ENCODE data around the gene OR5K2. TPM values are rescaled to one million over a fixed set of nuclear protein-coding genes. Genes with fewer than 3 reads are reported as not detected.

OR5K2 gene
- polyA plus RNA-seq, 1 of the 3 experiments (the other 2 are of a cell fraction) = not detected

- Histone ChIP-seq H3K27me3 (ENCODE audit: insufficient read depth) (peaks cover 7% of the 10 kb centered on the region; the same call in 1 of the 2 replicates), H3K9me2 (no peaks in the 10 kb centered on the region), H3K79me2 (ENCODE audit: insufficient read depth) (no peaks in the 10 kb centered on the region), H2AFZ (ENCODE audit: low read depth) (no peak overlapping the region), H3K9ac (no peak overlapping the region), H3K4me3 (ENCODE audit: low read depth in 2 of 2, low read length in 1 of 2) (no peak overlapping the region), H4K20me1 (ENCODE audit: insufficient read depth) (no peaks in the 10 kb centered on the region), H3F3A (replicated peaks; ENCODE audit: insufficient read depth) (no peaks in the 10 kb centered on the region), H3K4me1 (ENCODE audit: control insufficient read depth in 1 of 2, insufficient read depth in 2 of 2, low read depth in 1 of 2, low read length in 1 of 2) (no peaks in the 10 kb centered on the region; a peak in 1 of 4 replicates), H3K9me3 (no peaks in the 10 kb centered on the region), H3K36me3 (replicated peaks in 1 of 2; ENCODE audit: control insufficient read depth in 1 of 2, insufficient read depth in 2 of 2, low read length in 1 of 2) (no peaks in the 10 kb centered on the region), H3K4me2 (no peak overlapping the region), H3K27ac (ENCODE audit: low read depth in 2 of 2, low read length in 1 of 2) (no peak overlapping the region)
- CTCF ChIA-PET = no interaction called here
- DNase-seq = no peak
- 69% methylated on average over 7 of the region's 8 CpGs for WGBS (ENCODE audit: low lambda C conversion rate)
- TF ChIP-seq POLR2AphosphoS5 (IDR thresholded peaks at IDR 0.05; ENCODE audit: low read depth, low read length) (no peak), RXRA (IDR thresholded peaks at IDR 0.05; ENCODE audit: borderline replicate concordance, low read depth) (no peak), EZH2phosphoT487 (IDR thresholded peaks at IDR 0.05; ENCODE audit: borderline replicate concordance, low read depth) (no peak), SIN3A (IDR thresholded peaks at IDR 0.05; ENCODE audit: borderline replicate concordance, low read depth, low read length) (no peak), TAF1 (IDR thresholded peaks at IDR 0.05; ENCODE audit: borderline replicate concordance, low read depth, low read length) (no peak), PBX3 (IDR thresholded peaks at IDR 0.05) (no peak), JUND (IDR thresholded peaks at IDR 0.05) (no peak), ZBTB33 (IDR thresholded peaks at IDR 0.05; ENCODE audit: borderline replicate concordance, low read depth) (no peak), RAD21 (IDR thresholded peaks at IDR 0.05; ENCODE audit: low read length) (no peak)
- POLR2A ChIA-PET = no interaction called here
These were observed 32.5 kb downstream of the OR5K2 start for GRCh38 chr3:98529856-98530459.

GRCh38 chr3:98530676-98531075 is 33.2 kb downstream of the OR5K2 start:
- Histone ChIP-seq H3K4me2 (no peak overlapping the region), H4K20me1 (ENCODE audit: insufficient read depth) (no peaks in the 10 kb centered on the region), H3K4me3 (ENCODE audit: low read depth in 2 of 2, low read length in 1 of 2) (no peak overlapping the region), H3K9me2 (no peaks in the 10 kb centered on the region), H3K27ac (ENCODE audit: low read depth in 2 of 2, low read length in 1 of 2) (no peak overlapping the region), H2AFZ (ENCODE audit: low read depth) (no peak overlapping the region), H3K4me1 (ENCODE audit: control insufficient read depth in 1 of 2, insufficient read depth in 2 of 2, low read depth in 1 of 2, low read length in 1 of 2) (no peaks in the 10 kb centered on the region; a peak in 1 of 4 replicates), H3K9ac (no peak overlapping the region), H3F3A (replicated peaks; ENCODE audit: insufficient read depth) (no peaks in the 10 kb centered on the region), H3K27me3 (ENCODE audit: insufficient read depth) (peaks cover 7% of the 10 kb centered on the region; the same call in 1 of the 2 replicates), H3K36me3 (replicated peaks in 1 of 2; ENCODE audit: control insufficient read depth in 1 of 2, insufficient read depth in 2 of 2, low read length in 1 of 2) (no peaks in the 10 kb centered on the region), H3K9me3 (no peaks in the 10 kb centered on the region), H3K79me2 (ENCODE audit: insufficient read depth) (no peaks in the 10 kb centered on the region)
- ChIA-PET POLR2A (no interaction called here), CTCF (no interaction called here)
- WGBS (ENCODE audit: low lambda C conversion rate) = 27% methylated on average over 2 of the region's 2 CpGs
- DNase-seq = no peak
- TF ChIP-seq ELF1 (IDR thresholded peaks at IDR 0.05) = no peak
- TF ChIP-seq MAX (IDR thresholded peaks at IDR 0.05; ENCODE audit: low read depth) = no peak
- no peak for TF ChIP-seq TCF12 (IDR thresholded peaks at IDR 0.05)

Measured in SK-N-SH (cell line).